RWPE2 (cell line): Measurements from ENCODE around the gene MYO7A.

Experiments
- ATAC-seq: fragments of 200-7000 bp; cut with Tn5 transposase; 3 replicates; pipeline ENCODE4 v1.9.1; 2021; ENCODE audit warnings: low read depth
- DNase-seq: peaks from one replicate; pipeline ENCODE4 v3.0.0-alpha.2; 2020; ENCODE audit warnings: low spot score
- H3K27ac ChIP-seq: fragments of 450-650 bp; 2 replicates; pipeline ENCODE4 v1.5.1; 2017; ENCODE audit warnings: mild to moderate bottlenecking; ENCODE audit not compliant: poor library complexity, severe bottlenecking
- H3K27me3 ChIP-seq: fragments of 250-450 bp; sonication (Bioruptor Pico); 2 replicates; pipeline ENCODE4 v1.5.1; 2021; ENCODE audit warnings: mild to moderate bottlenecking, moderate library complexity; ENCODE audit not compliant: insufficient read depth, poor library complexity, severe bottlenecking
- H3K36me3 ChIP-seq: fragments of 250-450 bp; sonication (Bioruptor Pico); 2 replicates; pipeline ENCODE4 v1.5.1; 2020; ENCODE audit warnings: low read depth, mild to moderate bottlenecking, moderate library complexity
- H3K4me1 ChIP-seq: fragments of 250-450 bp; sonication (Bioruptor Pico); 2 replicates; pipeline ENCODE4 v1.5.1; 2021; ENCODE audit warnings: mild to moderate bottlenecking, moderate library complexity; ENCODE audit not compliant: insufficient read depth, poor library complexity, severe bottlenecking
- H3K4me3 ChIP-seq: fragments of 250-450 bp; sonication (Bioruptor Pico); 2 replicates; pipeline ENCODE4 v1.5.1; 2021; ENCODE audit warnings: mild to moderate bottlenecking, moderate library complexity; ENCODE audit not compliant: severe bottlenecking
- H3K9me3 ChIP-seq: fragments of 250-450 bp; sonication (Bioruptor Pico); 2 replicates; pipeline ENCODE4 v1.5.1; 2021; ENCODE audit warnings: mild to moderate bottlenecking, moderate library complexity; ENCODE audit not compliant: severe bottlenecking
- TF ChIP-seq, protein P1 (sequence below): fragments of 450-650 bp; IDR thresholded peaks from one replicate; pipeline ENCODE4 v1.5.1; 2017; ENCODE audit warnings: mild to moderate bottlenecking, moderate library complexity; ENCODE audit not compliant: poor library complexity, severe bottlenecking

Gene MYO7A

GRCh38 chr11:77208535-77208934 is 80.5 kb downstream of the MYO7A start:
- TF ChIP-seq, protein P1, sequence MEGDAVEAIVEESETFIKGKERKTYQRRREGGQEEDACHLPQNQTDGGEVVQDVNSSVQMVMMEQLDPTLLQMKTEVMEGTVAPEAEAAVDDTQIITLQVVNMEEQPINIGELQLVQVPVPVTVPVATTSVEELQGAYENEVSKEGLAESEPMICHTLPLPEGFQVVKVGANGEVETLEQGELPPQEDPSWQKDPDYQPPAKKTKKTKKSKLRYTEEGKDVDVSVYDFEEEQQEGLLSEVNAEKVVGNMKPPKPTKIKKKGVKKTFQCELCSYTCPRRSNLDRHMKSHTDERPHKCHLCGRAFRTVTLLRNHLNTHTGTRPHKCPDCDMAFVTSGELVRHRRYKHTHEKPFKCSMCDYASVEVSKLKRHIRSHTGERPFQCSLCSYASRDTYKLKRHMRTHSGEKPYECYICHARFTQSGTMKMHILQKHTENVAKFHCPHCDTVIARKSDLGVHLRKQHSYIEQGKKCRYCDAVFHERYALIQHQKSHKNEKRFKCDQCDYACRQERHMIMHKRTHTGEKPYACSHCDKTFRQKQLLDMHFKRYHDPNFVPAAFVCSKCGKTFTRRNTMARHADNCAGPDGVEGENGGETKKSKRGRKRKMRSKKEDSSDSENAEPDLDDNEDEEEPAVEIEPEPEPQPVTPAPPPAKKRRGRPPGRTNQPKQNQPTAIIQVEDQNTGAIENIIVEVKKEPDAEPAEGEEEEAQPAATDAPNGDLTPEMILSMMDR, result no peak
- Histone ChIP-seq H3K27ac (no peak overlapping the region), H3K9me3 (no peaks in the 10 kb centered on the region), H3K4me3 (no peak overlapping the region), H3K27me3 (no peaks in the 10 kb centered on the region), H3K36me3 (no peaks in the 10 kb centered on the region), H3K4me1 (no peaks in the 10 kb centered on the region)
- ATAC-seq, result no peak
- DNase-seq, result no peak

GRCh38 chr11:77209663-77210062 is 81.6 kb downstream of the MYO7A start:
- Histone ChIP-seq H3K4me3 (no peak overlapping the region), H3K27ac (no peak overlapping the region), H3K9me3 (no peaks in the 10 kb centered on the region), H3K27me3 (no peaks in the 10 kb centered on the region), H3K36me3 (no peaks in the 10 kb centered on the region), H3K4me1 (no peaks in the 10 kb centered on the region)
- TF ChIP-seq, protein P1, result no peak
- DNase-seq (no peak), ATAC-seq (no peak)

- DNase-seq (no peak), ATAC-seq (no peak)
- H3K4me3 ChIP-seq, result no peak overlapping the region
- no peaks in the 10 kb centered on the region for H3K27me3 ChIP-seq
- no peaks in the 10 kb centered on the region for H3K4me1 ChIP-seq
- no peak overlapping the region for H3K27ac ChIP-seq
- H3K36me3 ChIP-seq, result no peaks in the 10 kb centered on the region
- H3K9me3 ChIP-seq, result no peaks in the 10 kb centered on the region
- TF ChIP-seq, protein P1, result no peak
These were observed 83.0 kb downstream of the MYO7A start for GRCh38 chr11:77211040-77211451.

- DNase-seq, result no peak
- H3K4me3 ChIP-seq, result no peak overlapping the region
- no peak for ATAC-seq
- H3K9me3 ChIP-seq, result no peaks in the 10 kb centered on the region
- H3K36me3 ChIP-seq, result no peaks in the 10 kb centered on the region
- H3K27me3 ChIP-seq, result no peaks in the 10 kb centered on the region
- H3K4me1 ChIP-seq, result no peaks in the 10 kb centered on the region
- no peak overlapping the region for H3K27ac ChIP-seq
- TF ChIP-seq, protein P1, result no peak
These were observed 83.7 kb downstream of the MYO7A start for GRCh38 chr11:77211594-77212251.

DNA sequence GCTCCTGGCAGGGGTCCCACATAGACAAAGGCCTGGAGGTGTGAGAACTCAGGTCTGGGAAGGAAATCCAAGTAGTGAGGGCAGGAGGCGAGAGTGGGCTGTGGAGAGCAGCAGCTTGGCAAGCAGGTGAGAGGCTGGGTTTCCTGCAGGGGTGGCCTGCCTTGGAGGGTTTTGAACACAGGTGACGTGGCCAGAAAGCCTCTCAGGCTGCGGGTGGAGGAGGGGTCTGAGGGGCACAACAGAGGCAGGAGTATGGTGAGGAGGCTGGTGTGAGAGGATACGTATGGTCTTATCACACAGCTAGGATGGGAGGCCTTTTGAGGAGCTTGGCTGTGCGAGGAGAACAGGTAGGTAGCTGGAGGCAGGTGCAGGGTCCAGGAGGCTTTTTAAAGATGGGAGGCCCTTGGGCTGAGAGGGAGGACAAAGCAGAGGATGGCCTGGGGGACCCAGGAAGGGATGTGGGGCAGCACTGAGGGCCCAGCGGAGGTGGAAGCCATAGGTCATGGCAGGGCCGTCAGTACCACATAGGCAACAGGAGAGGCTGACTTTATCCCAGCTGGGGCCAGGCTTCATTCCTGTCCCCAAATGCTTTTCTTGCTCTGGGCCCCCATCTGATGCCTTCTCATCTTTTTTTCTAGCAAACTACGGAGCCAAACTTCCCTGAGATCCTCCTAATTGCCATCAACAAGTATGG is 84.4 kb downstream of the MYO7A start:
- TF ChIP-seq, protein P1, result no peak
- no peak for ATAC-seq
- Histone ChIP-seq H3K4me1 (no peaks in the 10 kb centered on the region), H3K9me3 (no peaks in the 10 kb centered on the region), H3K27ac (no peak overlapping the region), H3K27me3 (no peaks in the 10 kb centered on the region), H3K36me3 (no peaks in the 10 kb centered on the region), H3K4me3 (no peak overlapping the region)
- no peak for DNase-seq
